ENCODE measurements around the gene PRPF6.

DNA sequence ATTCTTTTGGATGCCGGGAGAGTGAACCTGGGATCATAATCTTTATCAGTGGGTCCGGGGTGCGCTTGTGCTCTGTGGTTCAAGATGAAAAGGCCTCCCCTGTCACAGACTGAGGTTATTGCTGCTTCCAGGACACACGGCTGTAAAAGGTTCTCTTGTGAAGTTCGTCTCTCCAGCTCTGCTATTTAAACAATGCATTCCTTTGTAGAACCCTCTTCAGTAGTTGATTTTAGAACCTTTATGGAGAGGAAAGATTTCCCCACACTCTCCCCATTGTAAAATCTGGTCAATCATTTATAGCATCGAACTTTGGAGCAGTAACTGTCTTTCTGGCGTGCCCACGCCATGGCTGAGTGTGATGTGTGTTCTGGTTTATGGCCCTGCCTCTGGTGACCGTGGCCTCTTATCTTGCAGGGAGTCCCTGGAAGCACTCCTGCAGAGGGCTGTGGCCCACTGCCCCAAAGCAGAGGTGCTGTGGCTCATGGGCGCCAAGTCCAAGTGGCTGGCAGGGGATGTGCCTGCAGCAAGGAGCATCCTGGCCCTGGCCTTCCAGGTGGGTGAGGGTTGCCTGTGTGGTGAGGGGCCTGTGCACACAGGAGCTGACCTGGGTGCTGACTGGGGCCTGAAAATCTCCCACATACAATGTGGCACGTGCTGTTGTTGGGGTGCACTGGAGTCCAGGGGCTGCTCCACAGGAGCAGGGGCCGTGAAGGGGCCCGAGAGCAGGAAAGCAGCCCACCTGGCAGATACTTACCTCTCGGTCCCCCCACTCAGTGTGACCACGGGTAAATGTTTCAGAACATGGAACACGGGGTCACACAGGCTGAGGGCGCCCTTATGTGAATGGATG, 43.4 kb downstream of the PRPF6 start:
- no peak for TF ChIP-seq POLR2A (IDR thresholded peaks at IDR 0.05)
- TF ChIP-seq, protein P1, sequence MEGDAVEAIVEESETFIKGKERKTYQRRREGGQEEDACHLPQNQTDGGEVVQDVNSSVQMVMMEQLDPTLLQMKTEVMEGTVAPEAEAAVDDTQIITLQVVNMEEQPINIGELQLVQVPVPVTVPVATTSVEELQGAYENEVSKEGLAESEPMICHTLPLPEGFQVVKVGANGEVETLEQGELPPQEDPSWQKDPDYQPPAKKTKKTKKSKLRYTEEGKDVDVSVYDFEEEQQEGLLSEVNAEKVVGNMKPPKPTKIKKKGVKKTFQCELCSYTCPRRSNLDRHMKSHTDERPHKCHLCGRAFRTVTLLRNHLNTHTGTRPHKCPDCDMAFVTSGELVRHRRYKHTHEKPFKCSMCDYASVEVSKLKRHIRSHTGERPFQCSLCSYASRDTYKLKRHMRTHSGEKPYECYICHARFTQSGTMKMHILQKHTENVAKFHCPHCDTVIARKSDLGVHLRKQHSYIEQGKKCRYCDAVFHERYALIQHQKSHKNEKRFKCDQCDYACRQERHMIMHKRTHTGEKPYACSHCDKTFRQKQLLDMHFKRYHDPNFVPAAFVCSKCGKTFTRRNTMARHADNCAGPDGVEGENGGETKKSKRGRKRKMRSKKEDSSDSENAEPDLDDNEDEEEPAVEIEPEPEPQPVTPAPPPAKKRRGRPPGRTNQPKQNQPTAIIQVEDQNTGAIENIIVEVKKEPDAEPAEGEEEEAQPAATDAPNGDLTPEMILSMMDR (IDR thresholded peaks at IDR 0.05), result no peak

Data from esophagus squamous epithelium (tissue), 4 donors.